SK-MEL-5 (cell line): Measurements from ENCODE around the gene HTT-AS. TPM values are rescaled to one million over a fixed set of nuclear protein-coding genes. Genes with fewer than 3 reads are reported as not detected.

Source experiments
- DNase-seq: peaks from one replicate; pipeline ENCODE4 v3.0.0-alpha.2; 2016; ENCODE audit warnings: low read depth, low spot score
- in situ Hi-C: cut with HindIII; loops from 2 replicates; pipeline ENCODE4 v1.10.0; 2016; ENCODE audit warnings: low sequenced_read_pairs, high pct_unique_total_duplicates, low pct_unique_long_range_greater_than_20kb
- small RNA-seq, 2 experiments: library from RNA; depleted of rRNA; stranded (forward); fragments of <200 nt; gene quantifications; one replicate each; pipeline ENCODE3, GENCODE V24; 2014
- total RNA-seq: library from RNA; depleted of rRNA; stranded (reverse); fragments of >200 nt; shearing (Covaris generic); gene quantifications from 2 replicates; pipeline ENCODE4 v1.2.3, GENCODE V29; 2014; rRNA removed

Gene HTT-AS
- total RNA-seq, 1 experiment from 2014 or later = not detected

- in situ Hi-C loops = no loop called here
Measured at GRCh38 chr4:3019145-3019846, 55.0 kb downstream of the HTT-AS start.

DNA sequence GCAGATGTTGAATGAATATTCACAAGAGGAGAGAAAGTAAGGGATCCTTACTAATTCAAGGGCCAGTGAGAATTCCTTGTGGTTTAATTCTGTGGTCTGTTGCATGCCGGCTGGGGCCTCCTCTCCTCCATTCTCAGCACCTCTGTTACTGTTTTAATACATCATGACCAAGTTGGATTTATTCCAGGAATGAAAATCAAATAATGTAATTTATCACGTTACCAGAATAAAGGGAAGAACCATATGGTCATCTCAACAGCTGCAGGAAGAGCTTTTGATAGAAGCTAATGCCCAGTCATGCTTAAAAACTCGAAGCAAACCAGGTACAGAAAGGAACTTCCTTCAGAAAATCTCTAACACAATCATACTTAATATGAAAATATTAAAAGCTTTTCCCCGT is 56.8 kb downstream of the HTT-AS start:
- no peak for DNase-seq
- in situ Hi-C loops = no loop called here

More at GRCh38 chr4:3019145-3019846, 55.0 kb downstream of the HTT-AS start:
- no peak for DNase-seq

- DNase-seq = no peak
- in situ Hi-C loops = no loop called here
Measured at GRCh38 chr4:3016961-3017360, 57.4 kb downstream of the HTT-AS start.

- in situ Hi-C loops = no loop called here
- DNase-seq = no peak
Measured at GRCh38 chr4:3013839-3014350, 60.4 kb downstream of the HTT-AS start.

Small RNA genes within 50 kb of the gene (small RNA-seq; reads per million reads assigned to genes)
- gene RF02134 (0 reads per million in 2 experiments), gene RF02135 (0 reads per million in 2 experiments), gene RNU6-204P (0 to 0.05 reads per million in 2 experiments)

Other genes starting within 250 kb of the HTT-AS start
- 144 and 148 TPM in 2 replicates for gene ADD1, start 230.7 kb downstream of the HTT-AS start, total RNA-seq
- gene NOP14, start 111.1 kb downstream of the HTT-AS start, total RNA-seq = 22.5 and 26.1 TPM in 2 replicates
- gene GRK4, start 111.0 kb downstream of the HTT-AS start, total RNA-seq = 2.2 and 3.2 TPM in 2 replicates
- gene HTT, start 143 bp upstream of the HTT-AS start, total RNA-seq = 17.2 and 18.0 TPM in 2 replicates
- gene MSANTD1, start 174.6 kb upstream of the HTT-AS start, total RNA-seq = 0.11 TPM in 1 of 2 replicates, not detected in the other
- 3.9 and 4.8 TPM in 2 replicates for gene RGS12, start 218.5 kb upstream of the HTT-AS start, total RNA-seq